ENCODE results near the gene AGBL1.

- TF ChIP-seq EZH2 (IDR thresholded peaks at IDR 0.05; ENCODE audit: low read depth), result no peak
- TF ChIP-seq CTCF (conservative IDR thresholded peaks at IDR 0.05), result no peak
These were observed 149.6 kb downstream of the AGBL1 start for GRCh38 chr15:86229306-86229705.

Measured in PC-9 (cell line).